Raji (cell line): ENCODE results near the gene GLT1D1.

Experiments used
- POLR2A ChIP-seq: IDR thresholded peaks from 2 replicates; pipeline ENCODE4 v1.6.1; 2011; ENCODE audit warnings: low read depth, low read length, control low read depth; ENCODE audit not compliant: insufficient read depth

The GLT1D1 gene

DNA sequence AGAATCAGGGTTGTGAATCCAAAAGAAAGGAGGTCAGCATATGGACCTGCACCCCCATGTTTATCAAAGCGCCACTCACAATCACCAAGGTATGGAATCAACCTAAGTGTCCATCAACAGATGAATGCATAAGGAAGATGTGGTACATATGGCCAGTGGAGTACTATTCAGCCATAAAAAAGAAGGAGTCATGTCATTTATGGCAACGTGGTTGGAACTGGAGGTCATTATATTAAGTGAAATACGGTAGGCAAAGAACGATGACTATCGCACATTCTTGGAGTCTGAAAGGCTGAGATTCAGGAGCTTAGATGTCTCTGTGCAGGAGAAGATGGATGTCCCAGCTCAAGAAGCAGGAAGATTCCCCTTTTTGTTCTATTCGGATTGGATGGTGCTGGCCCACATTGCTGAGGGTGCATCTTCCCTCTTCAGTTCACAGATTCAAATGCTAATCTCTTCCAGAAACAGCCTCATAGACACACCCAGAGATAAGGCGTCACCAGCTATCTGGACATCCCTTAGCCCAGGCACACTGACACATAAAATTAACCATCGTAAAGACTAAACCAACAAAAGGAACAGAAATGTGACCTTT, 108.1 kb downstream of the GLT1D1 start:
- TF ChIP-seq POLR2A = no peak

DNA sequence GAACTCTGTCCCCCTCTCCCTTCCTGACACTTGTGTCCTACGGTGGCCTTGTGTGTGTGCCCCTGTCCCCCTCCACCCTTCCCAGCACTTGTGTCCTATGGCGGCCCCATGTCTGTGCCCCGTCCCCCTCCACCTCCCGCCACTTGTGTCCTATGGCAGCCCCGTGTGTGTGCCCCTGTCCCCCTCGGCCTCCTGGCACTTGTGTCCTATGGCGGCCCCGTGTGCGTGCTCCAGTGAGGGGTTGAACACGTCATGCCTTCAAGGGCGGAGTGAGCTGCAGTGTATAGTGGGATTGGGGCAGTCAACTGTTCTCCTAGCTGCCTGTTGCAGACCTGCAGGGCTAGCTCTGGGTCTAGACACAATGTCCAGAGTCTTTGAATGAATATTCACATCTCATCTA, 108.7 kb downstream of the GLT1D1 start:
- no peak for TF ChIP-seq POLR2A

DNA sequence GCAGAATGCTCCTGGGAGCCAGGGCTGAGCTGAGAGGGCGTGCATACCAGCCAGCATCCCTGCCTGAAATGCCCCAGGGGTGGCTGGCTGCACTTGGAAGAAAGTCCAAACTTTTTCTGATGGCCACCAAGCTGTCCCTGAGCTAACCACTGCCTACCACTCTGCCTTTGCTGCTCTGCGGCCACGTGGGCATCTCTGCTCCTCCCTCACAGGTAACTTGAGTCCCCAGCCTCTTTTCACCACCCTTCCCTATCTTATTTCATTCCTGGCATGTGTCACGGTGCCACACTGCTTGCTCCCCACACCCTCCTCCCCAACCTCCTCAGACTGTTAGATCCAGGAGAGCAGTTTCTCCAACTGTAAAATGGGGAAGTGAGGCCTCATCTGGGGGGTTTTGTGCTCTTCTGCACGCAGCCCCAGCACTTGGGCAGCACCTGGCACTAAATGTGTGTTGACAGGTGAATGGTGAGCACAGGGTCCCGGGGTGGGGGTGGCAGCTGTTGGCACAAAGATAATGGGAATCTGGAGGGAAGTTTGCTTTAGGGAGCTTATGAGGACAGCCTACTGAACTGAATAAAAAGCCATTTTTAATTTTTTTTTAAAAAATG, 113.0 kb downstream of the GLT1D1 start:
- no peak for TF ChIP-seq POLR2A

DNA sequence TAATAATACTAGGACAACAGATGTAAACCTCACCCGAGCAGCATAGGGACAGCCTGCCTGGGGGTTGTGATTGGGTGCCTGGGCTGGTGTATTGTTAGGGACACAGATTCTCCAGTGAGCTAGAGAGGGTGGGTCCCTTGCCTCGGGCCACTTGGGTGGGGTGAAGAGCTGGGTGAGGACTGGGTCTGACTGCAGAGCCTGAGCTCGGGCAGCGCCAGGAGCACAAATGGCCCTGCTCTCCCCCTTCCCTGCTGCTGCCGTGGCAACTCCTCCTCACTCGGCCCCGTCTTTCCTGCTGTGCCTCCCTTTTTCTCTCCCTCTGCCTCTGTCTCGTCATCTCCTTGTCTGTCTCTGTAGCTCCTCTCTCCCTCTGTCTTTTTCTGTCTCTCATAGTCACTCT, 115.4 kb downstream of the GLT1D1 start:
- no peak for TF ChIP-seq POLR2A

DNA sequence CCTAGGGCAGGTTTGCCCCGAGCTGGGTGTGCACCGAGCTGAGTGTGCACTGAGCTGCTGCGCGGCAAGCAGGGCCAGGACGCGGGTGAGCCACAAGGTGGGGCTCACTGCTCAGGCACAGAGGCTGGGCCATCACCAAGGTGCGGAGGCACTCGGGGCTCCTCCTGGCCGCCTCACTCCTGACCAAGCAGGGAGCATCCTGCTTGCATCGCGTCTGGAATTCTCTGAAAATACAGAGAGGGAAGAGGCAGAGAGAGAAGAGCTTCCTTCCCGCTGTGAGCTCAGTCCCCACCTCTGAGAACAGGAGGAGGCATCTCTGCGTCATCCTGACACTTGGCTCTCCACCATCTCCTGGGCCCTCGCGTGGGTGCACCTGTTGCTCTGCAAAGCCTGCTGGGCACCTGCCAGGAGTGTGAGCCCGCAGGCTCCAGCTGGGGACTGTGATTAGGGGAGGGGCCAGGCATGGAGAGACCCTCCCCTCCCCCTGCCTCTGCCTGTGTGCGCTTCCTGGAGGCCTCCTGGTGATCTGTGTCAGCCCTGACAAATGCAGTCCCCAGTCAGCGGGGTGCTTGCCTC, 116.3 kb downstream of the GLT1D1 start:
- no peak for TF ChIP-seq POLR2A

DNA sequence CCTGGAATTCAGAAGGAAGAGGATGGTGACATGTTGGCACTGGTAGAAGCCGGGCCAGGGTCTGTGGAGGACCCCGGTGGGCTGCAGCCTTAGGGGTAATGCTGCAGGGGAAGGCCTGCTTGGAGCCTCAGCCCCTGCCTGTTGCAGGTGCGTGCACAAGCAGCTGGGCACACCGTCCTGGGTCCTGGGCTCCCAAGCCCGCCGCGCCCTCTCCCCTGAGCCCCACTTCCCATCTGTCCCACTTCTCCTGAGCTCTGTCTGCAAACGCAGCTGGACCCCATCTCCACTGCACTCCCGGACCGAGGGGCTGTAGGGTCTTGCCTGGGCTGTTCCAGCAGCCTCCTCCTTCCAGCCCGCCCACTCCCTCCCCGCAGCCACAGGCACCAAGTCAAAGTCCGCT, 116.8 kb downstream of the GLT1D1 start:
- TF ChIP-seq POLR2A = no peak

DNA sequence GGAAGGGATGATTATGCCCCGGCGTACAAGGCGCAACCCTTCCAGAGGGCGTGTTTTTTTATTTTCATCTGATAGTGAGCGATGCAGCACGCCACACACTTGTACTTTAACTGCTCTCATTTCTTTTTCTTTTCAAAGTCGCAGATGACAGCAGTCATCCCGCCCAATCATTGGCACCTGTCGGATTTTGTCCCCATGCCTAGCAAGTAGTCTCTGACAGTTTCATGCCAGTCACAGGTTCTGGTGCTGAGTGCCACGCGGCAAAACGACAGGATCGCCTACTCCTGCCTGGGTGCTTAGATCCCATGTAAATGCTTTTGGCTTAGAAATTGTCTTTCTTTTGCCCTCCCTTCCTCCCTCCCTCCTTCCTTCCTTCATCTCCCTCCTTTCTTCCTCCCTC, 117.7 kb downstream of the GLT1D1 start:
- no peak for TF ChIP-seq POLR2A

DNA sequence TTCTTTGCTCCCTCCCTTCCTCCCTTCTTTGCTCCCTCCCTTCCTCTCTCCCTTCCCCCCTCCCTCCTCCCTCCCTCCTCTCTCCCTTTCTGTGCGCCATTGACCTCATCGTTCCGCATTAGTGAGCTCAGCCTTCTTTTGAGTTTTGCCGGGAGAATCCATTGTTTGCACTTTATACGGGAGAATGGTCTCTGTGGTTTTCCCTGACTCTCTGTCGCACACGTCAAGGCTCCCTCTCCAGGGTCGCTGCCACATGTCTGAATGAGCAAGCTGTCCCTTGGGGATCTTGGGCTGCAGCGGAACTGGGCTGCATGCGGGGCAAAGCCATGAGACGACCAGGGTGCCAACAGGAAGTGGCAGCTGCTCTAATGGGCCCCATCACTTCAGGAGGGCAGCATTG, 118.5 kb downstream of the GLT1D1 start:
- no peak for TF ChIP-seq POLR2A

DNA sequence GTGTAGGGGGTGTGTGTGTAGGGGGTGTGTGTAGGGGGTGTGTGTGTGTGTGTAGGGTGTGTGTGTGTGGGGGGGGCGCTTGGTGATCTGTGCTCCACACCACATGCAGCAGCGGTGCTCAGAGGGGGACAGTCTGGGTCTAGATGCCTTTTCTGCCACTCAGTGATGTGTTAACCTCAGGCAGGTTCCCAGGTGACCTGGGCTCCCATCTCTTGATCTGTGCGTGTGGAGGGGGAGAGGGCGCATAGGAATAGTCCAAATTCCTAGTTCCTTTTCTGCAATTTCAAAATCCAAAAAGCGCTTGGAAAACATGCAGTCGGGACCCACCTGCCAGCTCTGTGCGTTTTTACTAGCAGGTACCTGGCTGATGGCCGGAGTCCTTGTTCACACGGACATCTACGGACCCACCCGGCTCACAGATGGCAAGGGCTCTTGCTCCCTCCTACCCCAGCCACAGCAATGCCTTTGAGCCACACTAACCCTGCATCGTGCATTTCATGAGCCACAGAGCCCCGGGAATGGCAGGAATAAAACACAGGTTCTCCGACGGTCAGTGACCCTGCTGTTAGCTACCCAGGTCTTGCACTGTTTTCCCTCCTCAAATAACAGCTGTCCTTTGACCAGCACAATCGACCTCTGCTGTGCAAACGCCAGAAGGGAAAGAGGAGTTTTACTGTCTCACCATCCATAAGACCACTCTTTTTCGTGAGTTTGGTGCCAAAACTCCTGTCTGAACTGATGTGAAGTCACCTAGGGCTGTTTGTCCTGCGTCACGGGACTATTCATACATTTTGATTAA, 120.8 kb downstream of the GLT1D1 start:
- TF ChIP-seq POLR2A = no peak

DNA sequence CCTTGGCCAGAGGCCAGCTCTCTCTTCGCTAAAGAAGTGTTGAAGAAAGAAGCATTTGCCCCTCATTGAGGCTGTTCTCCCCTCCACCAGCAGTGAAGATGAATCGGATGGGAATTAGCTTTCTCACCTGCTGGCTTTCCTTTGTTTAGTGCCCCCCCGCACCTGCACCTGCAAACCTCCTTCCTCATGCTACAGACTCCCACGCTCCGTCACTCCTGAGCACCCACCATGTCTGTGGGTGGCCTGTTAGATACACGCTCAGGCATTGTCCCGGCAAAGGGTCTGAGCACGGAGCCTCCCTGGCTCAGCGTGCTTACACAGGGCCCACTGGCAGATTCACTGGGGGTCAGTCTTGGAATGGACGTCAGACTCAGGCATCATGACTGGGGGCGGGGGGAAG, 121.6 kb downstream of the GLT1D1 start:
- no peak for TF ChIP-seq POLR2A

DNA sequence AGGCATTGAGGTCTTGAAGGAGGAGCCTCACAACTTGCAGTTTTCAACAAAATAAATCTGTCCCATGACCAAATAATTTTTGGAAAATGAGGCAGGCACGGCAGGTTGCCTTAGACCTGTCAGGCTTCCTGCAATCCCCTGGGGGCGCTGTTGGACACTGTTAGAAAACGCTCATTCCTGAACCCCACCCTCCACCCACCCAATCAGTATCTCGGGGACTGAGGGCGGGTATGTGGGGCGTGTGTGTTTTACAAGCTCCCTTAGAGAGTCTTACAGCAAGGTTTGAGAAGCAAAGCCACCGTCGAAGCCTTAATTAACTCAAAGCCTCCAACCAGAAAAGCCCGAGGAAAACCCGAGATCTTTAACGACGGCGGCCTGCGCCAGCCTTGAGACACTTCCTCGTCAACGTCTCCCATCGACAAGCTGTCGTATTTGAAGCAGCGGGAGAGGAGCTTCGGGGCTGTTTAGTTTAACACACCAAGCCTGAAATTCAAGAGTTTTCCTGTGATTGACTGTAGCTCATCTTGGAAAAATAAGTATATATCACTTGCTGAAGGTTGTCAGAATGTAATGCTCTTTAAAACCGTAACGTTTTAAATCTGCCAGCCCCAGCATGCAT, 123.0 kb downstream of the GLT1D1 start:
- no peak for TF ChIP-seq POLR2A

DNA sequence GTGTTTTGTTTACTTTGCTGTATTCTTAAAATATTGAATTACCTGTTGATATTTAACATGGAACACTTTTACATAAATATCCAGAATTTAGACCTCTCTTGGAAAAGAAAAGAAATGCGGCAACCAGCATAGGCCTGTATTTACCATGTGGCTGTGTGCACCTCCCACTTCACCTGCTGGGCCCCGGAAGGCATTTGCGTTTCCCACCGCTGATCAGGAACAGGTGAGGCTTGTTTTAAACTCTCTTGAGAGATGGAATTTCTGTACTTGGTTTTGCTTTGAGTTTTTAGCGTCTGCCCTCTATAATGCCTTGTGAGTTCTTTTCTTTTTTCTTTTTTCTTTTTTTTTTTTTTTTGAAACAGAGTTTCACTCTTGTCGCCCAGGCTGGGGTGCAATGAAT, 124.2 kb downstream of the GLT1D1 start:
- no peak for TF ChIP-seq POLR2A

DNA sequence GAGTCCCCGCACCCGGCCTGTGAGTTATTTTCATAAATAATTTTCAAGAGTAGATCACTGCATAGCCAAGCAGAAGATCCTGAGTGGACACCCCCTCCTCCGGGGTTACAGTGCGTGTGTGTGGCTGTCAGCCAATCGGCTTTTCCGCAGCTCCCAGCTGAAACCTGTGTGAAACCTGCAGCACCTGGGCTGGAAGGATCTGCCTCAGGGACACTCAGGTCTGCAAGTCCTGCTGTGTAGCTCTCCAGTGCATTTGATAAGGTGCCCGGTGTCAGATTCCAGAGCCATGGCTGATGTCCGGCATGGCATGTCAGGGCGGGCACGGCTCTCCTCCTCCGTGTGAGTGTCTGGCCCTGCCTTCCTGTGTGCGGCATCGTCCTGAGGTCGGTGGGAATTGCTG, 124.8 kb downstream of the GLT1D1 start:
- no peak for TF ChIP-seq POLR2A

DNA sequence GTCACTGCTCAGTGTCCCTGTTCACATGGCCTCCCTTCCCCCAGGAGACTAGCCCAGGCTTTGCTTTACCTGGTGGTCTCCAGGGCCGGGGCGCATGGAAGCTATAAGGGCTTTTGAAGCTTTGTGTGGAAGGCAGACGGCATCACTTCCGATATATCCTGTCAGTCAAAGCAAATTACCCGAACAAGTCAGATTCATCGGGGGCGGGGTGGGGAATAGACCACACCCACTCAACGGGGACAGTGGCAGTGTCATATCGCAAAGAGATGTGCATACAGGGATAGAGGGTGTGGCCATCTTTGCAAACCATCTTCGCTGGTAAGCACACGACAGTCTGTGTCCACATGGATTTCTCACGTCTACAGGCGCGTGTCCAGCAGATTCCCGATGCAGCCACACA, 127.3 kb downstream of the GLT1D1 start:
- no peak for TF ChIP-seq POLR2A

DNA sequence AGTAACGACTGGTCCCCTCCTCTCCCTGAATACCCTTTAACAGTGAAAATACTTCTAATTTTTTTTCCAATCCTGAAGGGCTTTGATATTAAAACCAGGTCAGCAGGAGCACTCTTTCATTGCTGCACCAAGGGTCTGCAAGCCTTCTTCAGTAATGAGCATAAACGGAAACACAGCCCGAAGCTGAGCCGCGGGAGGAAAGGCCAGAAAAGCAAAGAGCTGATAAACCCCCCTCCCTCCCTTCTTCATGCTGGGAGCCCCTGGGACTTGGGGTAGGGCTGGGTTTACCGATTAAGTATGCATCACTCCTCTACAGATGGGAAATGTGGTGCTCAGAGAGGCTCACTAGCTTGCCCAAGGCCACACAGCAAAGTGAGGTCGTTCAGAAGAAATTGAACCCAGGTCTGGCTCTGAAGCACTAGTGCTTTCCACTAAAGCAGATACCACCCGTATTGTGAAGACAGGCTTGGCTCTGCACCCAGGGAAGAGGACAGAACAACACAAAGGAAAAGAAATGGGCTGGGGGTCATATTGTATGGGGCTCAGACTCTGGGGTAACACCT, 128.8 kb downstream of the GLT1D1 start:
- no peak for TF ChIP-seq POLR2A
